ENCODE results near the gene RIOK1.
"Not testable (repeated sequence)": the region's sequence is repeated elsewhere in the genome, so short reads cannot be mapped to it uniquely, and the experiment has no call there.

Gene RIOK1

GRCh38 chr6:7442467-7442866 is 52.9 kb downstream of the RIOK1 start:
- DNase-seq = no peak

- no peak for DNase-seq
Measured at GRCh38 chr6:7445101-7445500, 55.5 kb downstream of the RIOK1 start.

DNA sequence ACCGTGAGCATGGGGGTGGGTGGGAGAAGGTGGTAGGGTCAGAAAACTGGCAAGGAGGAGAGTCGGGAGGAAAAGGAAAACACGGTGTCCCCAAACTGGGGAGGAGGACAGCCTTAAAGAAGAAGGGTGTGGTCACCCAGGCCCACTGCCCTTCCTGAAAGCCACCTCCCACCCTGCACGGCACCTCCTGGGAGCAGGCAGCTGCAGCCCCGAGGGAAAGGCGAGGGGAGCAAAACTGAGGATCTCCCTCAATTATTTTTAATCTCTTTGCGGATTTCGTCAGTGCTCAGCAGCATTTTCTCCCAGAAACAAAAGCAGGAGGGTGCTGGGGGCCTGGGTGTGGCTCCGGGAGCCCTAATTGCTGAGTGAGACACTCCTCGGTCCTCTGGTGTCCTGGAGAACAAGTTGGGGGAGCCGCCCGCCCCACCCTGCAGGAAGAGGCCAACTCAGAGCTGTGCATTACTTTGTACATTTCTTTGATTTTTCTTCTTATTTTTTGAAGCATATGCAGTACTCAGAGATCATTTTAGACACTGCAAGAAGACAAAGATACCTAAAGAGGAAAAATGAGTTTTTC is 56.4 kb downstream of the RIOK1 start:
- no peak for DNase-seq

DNA sequence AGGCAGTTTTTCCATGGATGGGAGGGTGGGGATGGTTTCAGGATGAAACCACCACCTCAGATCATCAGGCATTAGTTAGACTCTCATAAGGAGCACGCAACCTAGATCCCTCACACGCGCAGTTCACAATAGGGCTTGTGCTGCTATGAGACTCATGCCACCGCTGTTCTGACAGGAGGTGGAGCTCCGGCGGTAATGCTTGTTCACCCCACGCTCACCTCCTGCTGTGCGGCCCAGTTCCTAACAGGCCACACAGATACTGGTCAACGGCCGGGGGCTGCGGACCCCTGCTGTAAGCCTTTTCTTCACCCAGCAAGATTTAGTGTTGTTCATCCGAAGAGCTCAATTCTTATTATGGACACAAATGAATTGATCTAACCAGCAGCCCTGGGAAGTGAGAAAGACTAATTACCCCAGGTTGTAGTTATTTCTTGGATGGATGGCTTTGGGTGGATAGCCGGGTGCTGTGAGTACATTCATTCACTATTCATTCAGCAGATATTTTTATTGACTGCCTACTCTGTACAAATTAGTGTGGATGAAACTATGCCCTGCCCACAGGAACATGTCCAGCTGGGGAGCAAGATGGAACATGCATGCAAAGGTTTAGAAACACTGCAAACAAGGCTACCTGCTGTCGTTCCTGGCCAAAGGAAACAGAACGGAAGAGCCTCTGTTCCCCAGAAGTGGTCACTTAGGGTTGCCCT is 57.2 kb downstream of the RIOK1 start:
- no peak for DNase-seq

DNA sequence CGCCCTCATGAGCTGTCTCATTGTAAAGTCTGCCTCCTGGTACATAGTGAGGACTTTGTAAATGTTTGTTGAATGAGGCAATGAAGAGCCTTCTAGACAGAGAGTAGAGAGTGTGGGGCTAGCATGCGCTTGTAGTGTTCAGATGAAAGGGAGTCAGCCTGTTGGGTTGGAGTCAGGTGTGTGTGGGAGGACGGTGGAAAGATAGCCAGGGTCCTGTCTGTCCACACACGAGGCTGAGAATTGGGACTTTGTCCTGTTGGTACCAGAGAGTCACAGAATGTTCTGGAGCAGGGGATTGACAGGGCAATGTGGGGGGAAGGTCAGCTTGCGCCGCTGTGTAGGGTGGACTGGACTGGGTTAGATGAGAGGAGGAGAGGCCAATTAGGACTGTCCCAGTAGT is 58.6 kb downstream of the RIOK1 start:
- no peak for DNase-seq

DNA sequence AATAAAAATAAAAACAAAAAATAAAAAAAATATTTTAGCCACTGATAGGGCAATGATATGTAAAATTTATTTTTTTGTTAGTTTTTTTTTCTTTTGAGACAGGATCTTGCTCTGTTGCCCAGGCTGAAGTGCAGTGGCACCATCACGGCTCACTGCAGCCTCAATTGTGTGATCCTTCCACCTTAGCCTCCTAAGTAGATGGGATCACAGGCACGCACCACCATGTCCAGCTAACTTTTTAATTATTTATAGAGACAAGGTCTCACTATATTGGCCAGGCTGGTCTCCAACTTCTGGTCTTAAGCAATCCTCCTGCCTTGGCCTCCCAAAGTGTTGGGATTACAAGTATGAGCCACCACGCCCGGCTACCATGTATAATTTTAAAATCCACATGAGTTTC is 59.4 kb downstream of the RIOK1 start:
- DNase-seq = no peak

DNA sequence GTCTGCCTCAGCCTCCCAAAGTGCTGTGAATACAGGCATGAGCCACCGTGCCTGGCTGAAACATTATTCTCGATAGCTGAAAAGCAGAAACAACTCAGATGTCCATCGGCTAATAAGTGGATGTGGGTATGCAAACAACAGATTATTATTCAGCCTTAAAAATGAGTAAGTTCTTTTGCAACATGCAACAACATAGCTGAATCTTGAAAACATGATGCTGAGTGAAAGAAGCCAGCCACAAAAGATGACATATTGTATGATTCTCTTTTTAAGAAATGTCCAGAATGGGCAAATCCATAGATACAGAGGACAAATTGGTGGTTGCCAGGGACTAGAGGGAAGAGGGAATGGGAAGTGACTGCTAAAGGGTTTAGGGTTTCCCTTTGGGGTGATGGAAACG is 61.7 kb downstream of the RIOK1 start:
- DNase-seq = no peak

DNA sequence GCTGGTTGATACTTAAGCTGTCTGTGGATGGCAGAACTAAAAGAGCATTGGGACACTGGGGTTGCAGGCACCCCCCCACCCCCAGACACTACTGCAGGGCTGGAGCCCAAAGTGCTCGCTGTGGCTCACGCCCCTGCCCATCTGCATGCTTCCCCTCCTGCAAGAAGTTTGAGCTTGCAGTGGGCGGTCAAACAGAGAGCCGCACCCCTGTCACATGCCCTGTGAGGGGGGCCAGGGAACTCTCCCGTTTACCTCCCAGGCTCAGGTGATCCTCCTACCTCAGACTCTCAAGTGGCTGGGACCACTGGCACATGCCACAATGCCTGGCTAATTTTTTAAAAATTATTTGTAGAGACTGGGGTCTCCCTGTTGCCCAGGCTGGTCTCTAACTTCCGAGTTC is 63.3 kb downstream of the RIOK1 start:
- no peak for DNase-seq

DNA sequence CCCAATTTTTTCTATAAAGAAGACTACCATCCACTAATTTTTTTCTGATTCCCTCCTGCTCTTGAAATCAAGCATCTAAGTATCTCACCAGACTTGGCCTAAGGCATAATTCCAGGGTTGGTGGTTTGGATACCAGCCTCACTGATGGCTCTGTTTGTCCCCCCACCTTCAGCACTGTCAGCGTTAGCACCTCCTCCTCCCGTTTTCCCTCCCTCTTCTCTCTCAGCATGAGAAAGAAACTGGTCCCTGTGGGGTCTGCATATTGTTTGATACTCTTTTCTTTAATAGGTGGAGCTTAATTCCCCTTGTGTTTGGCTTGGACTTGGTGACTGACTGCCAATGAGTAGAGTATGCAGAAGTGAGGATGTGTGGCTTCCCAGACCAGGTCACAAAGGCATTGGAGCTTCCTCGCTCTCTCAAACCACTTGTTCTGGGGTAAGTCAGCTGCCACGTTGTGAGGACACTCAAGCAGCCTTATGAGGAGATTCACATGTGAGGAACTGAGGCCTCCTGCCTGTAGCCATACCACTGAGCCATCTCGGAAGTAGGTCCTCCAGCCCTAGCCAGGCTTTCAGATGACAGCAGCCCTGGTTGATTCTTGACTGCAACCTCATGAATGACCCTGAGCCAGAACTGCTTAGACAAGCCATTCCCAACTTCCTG is 65.2 kb downstream of the RIOK1 start:
- DNase-seq = no peak

GRCh38 chr6:7456302-7456701 is 66.7 kb downstream of the RIOK1 start:
- not testable (repeated sequence) for DNase-seq

- DNase-seq = no peak
Measured at GRCh38 chr6:7461416-7461815, 71.8 kb downstream of the RIOK1 start.

DNA sequence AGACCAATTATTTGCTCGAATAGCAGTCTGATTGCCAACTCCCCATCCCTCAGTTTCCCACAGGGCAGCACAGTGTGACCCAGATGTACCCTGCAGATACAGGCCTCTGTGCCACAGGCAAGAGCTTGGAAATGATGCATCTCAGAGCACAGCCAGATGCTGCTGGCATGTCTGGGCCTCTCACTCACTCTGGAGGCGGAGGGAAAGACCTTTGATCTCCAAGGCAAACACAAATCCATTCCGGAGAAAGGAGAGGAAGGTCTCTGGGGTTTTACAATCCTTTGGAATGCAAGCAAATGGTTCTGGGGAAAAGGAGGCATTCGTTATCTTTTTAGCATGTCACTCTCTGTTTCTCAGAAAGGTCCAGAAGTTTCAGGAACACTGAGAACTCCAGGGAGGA is 74.2 kb downstream of the RIOK1 start:
- no peak for DNase-seq

- DNase-seq = no peak
Measured at GRCh38 chr6:7467007-7467897, 77.6 kb downstream of the RIOK1 start.
